HG03097 (cell line): Measurements from ENCODE around the gene NAA11.
"Not testable (repeated sequence)": the region's sequence is repeated elsewhere in the genome, so short reads cannot be mapped to it uniquely, and the experiment has no call there.

Experiments
- ATAC-seq: cut with Tn5 transposase; IDR thresholded peaks from one replicate; pipeline ENCODE4 v1.9.1; 2021; ENCODE audit not compliant: unreplicated experiment, low FRiP score

NAA11 gene

DNA sequence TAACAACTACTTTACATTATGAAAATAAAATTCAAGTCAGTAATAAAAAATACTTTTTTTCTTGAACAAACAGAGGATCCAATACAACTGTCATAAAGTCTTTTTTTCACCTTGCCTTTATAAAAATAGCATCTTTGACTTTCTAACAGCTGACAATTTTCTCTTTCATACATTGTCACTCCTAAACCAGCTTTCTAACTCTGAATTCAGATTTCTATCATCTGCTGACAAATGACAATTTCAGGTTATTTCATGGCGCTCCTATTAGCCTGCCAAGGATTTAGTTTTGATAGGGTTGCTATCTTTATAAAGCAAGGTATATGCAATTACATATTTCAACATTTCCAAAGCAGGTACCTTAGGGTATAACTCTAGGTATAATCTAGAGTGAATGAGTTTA, 14.6 kb downstream of the NAA11 start:
- no peak for ATAC-seq

- ATAC-seq = no peak
Measured at GRCh38 chr4:79308971-79309370, 16.9 kb downstream of the NAA11 start.

GRCh38 chr4:79308137-79308536, 17.7 kb downstream of the NAA11 start:
- ATAC-seq = no peak

GRCh38 chr4:79306795-79307194, 19.1 kb downstream of the NAA11 start:
- ATAC-seq = no peak

GRCh38 chr4:79300280-79300679, 25.6 kb downstream of the NAA11 start:
- no peak for ATAC-seq

- ATAC-seq = no peak
Measured at GRCh38 chr4:79298484-79298883, 27.4 kb downstream of the NAA11 start.

DNA sequence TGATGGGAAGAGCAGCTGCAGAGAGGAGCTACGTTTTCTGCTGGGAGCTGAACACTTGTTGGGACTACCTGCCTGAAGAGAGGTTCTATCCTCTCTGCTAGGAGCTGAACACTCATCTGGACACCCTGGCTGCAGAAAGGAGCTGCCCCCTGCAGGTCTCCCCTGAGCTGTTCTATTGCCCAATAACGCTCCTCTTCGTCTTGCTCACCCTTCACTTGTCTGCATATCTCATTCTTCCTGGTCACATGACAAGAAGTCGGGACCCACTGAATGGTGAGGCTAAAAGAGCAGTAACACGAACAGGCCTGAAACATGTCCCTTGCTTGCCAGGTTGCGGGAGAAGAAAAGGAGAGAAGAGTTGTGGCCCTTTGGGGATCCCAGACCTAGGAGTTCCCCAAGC, 27.8 kb downstream of the NAA11 start:
- no peak for ATAC-seq

DNA sequence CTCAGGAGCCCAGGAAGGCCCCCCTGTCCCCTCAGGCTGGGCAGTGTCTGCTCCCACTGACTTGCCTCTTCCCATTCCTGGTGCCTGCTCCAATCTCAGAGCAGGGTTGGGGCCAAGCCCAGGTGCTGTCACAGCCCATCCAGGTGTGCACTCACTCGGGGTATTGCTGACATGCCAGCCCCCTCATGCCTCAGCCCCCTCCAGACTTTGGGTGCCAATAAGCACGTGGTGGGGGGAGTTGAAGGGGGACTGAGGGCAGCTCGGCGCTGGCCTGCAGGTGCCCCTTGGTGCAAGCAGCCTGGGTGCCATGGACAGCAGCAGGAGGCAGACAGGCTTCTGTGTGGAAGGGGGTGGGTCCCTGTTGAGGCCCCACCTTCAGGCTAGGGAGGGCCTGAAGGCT, 28.4 kb downstream of the NAA11 start:
- no peak for ATAC-seq

DNA sequence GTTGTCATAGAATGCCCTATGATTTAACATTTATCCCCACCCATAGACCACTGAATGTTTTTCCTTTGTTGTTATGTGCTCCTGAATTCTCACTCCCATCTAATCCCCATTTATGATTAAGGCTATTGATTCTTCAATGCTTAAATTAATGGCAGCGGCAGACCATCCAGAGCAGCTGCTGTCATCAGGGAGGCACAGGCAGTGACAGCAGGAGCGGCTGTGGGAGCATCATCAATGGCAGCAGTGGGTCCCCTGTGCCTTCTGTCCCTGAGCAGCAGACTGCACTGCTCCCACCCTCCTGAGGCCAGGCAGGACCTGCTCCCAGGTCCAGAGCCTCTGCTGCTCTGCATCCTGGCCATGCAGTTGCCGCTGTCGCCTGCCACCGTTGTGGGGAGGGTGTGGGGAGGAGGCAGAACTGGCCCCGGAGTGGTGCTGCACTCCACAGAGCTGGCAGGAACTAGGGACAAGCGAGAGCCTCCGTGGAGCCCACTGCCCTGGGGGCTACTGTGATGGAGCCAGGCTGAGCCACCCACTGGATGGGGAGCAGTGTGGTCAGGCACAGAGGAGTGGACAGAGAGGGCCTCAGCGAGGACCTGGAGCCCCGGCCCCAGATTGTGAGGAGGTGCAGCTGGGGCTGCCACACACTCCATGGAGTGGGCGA, 29.0 kb downstream of the NAA11 start:
- no peak for ATAC-seq

GRCh38 chr4:79295086-79295485, 30.8 kb downstream of the NAA11 start:
- no peak for ATAC-seq

DNA sequence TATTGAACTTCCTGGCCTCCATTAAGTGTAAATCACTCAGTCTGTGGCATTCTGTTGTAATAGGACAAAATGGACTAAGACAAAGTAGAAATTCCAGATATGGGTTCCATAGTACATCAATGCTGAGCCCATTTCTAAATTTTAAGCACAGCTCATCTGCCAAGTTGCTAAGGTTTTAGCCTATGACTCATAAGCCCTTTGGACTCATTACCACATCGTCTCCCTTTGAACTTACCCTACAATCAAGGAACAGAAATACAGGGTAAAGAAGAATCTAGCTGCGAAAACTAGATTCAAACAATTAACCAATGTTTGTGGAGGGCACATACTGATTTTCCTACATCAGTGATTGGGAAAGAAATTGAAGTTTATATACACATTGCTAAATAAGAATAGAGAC, 31.8 kb downstream of the NAA11 start:
- no peak for ATAC-seq

DNA sequence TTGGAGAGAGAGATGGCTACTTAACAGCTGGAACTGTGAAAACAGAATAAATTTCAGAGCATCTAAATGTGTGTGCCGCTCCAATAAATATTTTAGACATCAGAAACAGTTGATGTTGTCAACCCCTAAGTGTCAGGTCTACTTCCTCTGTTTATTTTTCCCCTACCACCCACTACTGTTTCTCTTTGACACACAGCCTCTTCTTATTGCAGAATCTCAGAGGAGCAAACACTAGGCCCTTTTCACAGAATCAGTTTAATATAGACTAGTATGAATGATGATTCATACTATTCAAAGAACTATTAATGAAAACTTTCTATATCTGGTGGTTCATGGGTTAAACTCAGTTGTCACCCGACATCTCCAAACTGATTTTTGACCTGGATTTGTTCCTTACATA, 33.9 kb downstream of the NAA11 start:
- ATAC-seq = no peak

DNA sequence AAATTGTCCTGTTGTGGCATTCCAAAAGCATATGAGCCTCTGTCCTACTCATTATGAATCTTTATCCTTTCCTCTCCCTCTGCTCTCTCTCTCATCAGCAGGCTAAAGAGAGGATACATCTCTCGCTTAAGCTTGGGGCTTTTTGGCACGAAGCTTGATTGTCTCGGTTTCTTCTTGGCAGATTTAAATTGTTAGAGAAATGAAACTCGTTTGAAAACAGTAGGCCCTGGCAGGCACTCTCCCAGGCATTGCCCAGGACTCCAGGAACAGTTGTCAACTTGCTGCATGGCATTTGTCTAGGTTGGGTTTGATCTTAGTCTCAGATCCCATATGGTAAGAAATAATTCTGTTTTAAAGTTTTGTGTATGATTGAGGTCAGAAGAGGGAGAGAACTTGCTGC, 35.5 kb downstream of the NAA11 start:
- ATAC-seq = no peak

GRCh38 chr4:79288185-79288584, 37.7 kb downstream of the NAA11 start:
- ATAC-seq = no peak

DNA sequence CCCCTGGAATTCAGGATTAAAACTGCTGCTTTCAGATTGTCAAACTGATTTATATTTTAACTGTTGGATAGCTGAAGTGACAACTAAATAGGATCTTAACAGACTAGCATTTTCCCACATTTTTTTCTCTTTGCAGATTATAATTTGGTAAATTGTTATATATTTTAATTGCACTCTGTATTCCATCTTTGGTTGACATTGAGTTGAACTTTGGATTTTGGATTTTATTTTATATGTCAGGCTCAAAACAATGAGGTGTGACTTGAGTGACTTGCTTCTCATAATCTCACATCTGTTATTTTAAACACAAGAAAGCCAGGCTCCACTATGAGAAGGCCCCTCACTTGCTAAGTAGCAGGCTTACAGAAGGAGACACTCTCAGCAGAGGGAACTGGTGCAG, 38.1 kb downstream of the NAA11 start:
- no peak for ATAC-seq

DNA sequence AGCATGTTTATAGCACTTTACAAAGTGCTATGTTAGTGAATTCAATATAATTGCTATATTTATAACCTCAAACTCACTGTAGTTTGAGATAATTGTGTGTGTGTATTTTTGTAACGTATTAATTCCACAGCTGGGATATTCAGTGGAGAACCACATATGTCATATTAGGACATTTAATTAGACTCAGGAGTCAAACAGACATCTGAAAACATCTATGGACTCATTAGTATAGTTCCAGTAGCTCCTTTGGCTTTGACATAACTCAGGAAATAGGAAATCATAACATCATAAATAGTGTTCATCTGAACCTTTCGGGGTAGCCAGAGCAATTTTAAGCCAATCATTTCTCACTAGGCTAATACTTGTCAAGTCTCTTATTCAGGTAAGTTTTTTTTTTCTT, 38.8 kb downstream of the NAA11 start:
- no peak for ATAC-seq

GRCh38 chr4:79281566-79282359, 44.1 kb downstream of the NAA11 start:
- no peak for ATAC-seq

DNA sequence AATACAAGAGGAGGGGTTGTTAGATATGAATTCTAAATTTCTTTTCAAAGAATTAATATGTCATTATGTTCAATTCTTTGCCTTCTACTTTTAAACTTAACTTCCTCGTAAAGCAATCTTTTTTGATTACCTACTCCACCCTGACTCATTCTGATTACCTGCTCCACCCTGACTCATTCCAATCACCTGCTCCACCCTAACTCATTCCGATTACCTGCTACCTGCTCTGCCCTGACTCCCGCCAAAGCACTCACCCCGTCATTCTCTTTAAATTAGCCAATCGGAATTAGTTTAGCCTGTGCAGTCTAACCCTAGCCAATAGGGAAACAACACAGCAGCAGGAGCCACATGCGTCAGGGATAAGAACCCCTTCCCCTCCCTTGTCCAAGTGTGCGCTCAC, 48.4 kb downstream of the NAA11 start:
- ATAC-seq = not testable (repeated sequence)

GRCh38 chr4:79273915-79274314, 51.9 kb downstream of the NAA11 start:
- ATAC-seq = no peak

DNA sequence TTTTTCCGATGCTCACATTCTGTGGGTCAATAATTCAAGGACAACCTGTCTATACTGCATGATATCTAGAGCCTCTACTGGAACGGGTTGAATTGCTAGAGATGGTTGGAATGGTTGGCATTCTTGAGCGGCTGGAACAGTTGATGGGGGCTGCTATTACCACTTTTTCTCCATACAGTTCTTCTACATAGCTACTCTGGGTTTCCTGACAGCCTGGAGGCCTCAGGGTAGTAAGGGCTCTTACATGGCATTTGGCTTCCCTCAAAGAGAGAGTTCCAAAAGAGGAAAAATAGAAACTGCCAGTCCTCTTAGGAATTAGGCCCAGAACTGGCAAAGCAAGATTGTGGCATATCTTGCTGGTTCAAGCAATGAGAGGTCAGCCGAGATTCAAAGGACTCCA, 53.1 kb downstream of the NAA11 start:
- no peak for ATAC-seq

DNA sequence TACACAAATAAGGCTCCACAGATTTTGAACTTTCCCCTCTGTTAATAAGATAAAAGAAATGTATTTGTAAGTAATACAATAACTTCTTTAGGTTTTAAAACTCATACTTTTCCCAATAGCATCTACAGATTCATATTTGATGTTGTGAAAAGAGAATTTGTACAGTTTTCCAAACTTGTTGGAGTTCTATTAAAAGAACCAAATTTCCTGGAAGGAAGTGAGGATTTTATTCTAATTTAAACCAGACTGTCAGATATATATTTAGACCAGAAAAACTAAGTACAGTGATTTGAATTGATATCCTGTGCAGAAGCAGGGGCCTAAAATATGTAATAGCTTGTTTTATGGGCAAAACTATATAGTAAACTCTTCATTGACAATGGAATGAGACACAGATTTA, 53.7 kb downstream of the NAA11 start:
- ATAC-seq = no peak

DNA sequence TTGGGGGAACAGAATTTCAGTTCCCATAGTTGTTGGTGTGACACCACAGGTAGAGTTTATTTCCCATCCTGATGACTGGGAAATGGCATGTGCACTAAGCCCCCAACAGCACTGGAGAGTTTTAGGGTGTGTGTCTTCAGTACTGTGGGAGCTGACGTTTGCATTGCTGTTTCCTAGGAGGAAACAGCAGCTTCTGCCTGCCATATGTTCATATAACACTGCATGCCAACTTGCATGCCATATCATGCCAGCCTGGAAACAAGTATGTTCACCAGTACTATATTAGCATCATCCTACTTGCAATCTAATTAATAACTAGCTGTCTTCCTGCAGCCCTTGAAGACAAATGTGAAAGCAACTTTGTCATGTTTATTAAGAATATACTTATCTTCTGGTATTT, 58.2 kb downstream of the NAA11 start:
- no peak for ATAC-seq
